ENCODE measurements around the gene BLMH.

The BLMH gene

GRCh38 chr17:30243568-30243967 lies 48.2 kb downstream of the BLMH start:
- Mint-ChIP-seq H3K9me3 (no peaks in the 10 kb centered on the region), H3K4me3 (no peak overlapping the region), H3K4me1 (peaks cover 4% of the 10 kb centered on the region), H3K36me3 (peaks cover 27% of the 10 kb centered on the region), H3K27me3 (peaks cover 28% of the 10 kb centered on the region), H3K27ac (no peak overlapping the region)
- ATAC-seq: no peak

DNA sequence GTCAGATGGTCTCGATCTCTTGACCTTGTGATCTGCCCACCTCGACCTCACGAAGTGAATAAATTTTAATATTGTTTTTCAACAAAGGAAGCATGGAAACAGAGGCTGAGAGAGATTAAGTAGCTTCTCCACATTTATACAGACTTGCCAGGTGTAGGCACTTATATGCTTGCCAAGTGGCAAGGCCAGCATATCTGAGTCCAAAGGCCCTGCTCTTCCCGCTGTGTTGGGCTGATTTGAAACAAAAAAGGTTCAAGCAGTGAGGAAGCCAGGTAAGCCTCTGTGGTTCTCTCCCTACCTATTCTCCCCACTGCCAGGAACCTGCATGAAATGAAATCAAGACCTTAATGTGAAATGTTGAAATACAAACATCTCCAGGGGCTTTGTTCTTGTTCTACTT lies 48.7 kb downstream of the BLMH start:
- no peaks in the 10 kb centered on the region for H3K9me3 Mint-ChIP-seq
- ATAC-seq: no peak
- peaks cover 33% of the 10 kb centered on the region for H3K27me3 Mint-ChIP-seq

GRCh38 chr17:30241051-30241450 lies 50.7 kb downstream of the BLMH start:
- H3K27ac Mint-ChIP-seq: no peak overlapping the region
- H3K9me3 Mint-ChIP-seq: no peaks in the 10 kb centered on the region
- ATAC-seq: no peak
- H3K27me3 Mint-ChIP-seq: peaks cover 53% of the 10 kb centered on the region
- no peak overlapping the region for H3K4me3 Mint-ChIP-seq
- H3K4me1 Mint-ChIP-seq: peaks cover 28% of the 10 kb centered on the region
- H3K36me3 Mint-ChIP-seq: peaks cover 6% of the 10 kb centered on the region

More for the DNA sequence above, 48.7 kb downstream of the BLMH start:
- Mint-ChIP-seq H3K27ac (no peak overlapping the region), H3K36me3 (peaks cover 22% of the 10 kb centered on the region), H3K4me1 (peaks cover 10% of the 10 kb centered on the region), H3K4me3 (no peak overlapping the region)

- H3K4me1 Mint-ChIP-seq: peaks cover 33% of the 10 kb centered on the region
- peaks cover 57% of the 10 kb centered on the region for H3K27me3 Mint-ChIP-seq
- H3K36me3 Mint-ChIP-seq: peaks cover 6% of the 10 kb centered on the region
- no peak for ATAC-seq
- no peak overlapping the region for H3K27ac Mint-ChIP-seq
- no peaks in the 10 kb centered on the region for H3K9me3 Mint-ChIP-seq
- H3K4me3 Mint-ChIP-seq: no peak overlapping the region
These were observed 51.6 kb downstream of the BLMH start for GRCh38 chr17:30240177-30240576.

DNA sequence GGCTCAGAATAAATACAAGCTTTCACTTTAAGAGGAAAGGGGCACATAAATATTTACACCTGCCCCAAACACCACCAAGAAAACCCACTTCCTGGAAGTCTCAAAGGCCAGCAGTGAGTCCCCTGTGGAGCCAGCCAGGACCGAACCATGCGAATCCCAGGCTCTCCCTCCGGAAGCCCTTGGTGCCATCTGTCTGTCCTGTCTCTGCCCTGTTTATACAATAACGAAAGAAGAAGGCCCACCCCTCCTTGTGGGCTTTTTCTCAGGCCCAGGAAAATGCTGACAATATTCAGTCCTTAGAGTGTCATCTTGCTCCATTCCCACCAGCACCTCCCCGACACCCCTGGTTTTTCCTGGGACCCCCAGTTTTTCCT lies 52.7 kb downstream of the BLMH start:
- peaks cover 6% of the 10 kb centered on the region for H3K36me3 Mint-ChIP-seq
- H3K4me1 Mint-ChIP-seq: peaks cover 40% of the 10 kb centered on the region
- ATAC-seq: no peak
- H3K4me3 Mint-ChIP-seq: no peak overlapping the region
- no peak overlapping the region for H3K27ac Mint-ChIP-seq
- no peaks in the 10 kb centered on the region for H3K9me3 Mint-ChIP-seq
- peaks cover 68% of the 10 kb centered on the region for H3K27me3 Mint-ChIP-seq

- H3K27ac Mint-ChIP-seq: no peak overlapping the region
- H3K4me1 Mint-ChIP-seq: peaks cover 40% of the 10 kb centered on the region
- no peak overlapping the region for H3K4me3 Mint-ChIP-seq
- H3K27me3 Mint-ChIP-seq: peaks cover 73% of the 10 kb centered on the region
- no peaks in the 10 kb centered on the region for H3K9me3 Mint-ChIP-seq
- H3K36me3 Mint-ChIP-seq: peaks cover 3% of the 10 kb centered on the region
- ATAC-seq: no peak
These were observed 53.2 kb downstream of the BLMH start for GRCh38 chr17:30238387-30239088.

DNA sequence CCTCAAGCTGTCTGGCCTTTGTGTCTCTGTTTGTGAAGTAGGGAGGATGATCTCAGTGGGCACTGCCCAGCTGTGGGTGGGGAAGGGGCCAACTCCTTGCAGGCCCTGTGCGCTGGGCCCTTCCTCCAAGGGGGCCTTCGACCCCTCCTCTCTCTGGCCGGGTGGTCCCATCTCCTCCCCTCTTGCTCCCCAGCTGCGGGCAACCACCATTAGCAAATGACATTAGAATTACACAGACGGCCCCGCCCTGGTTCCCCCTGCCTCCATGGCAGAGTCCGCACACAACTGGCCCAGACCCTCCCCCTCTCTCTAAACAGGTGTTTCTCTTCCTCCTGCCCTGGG lies 53.8 kb downstream of the BLMH start:
- H3K27ac Mint-ChIP-seq: no peak overlapping the region
- H3K4me3 Mint-ChIP-seq: no peak overlapping the region
- H3K9me3 Mint-ChIP-seq: no peaks in the 10 kb centered on the region
- peaks cover 40% of the 10 kb centered on the region for H3K4me1 Mint-ChIP-seq
- ATAC-seq: no peak
- H3K36me3 Mint-ChIP-seq: no peaks in the 10 kb centered on the region
- H3K27me3 Mint-ChIP-seq: peaks cover 79% of the 10 kb centered on the region

DNA sequence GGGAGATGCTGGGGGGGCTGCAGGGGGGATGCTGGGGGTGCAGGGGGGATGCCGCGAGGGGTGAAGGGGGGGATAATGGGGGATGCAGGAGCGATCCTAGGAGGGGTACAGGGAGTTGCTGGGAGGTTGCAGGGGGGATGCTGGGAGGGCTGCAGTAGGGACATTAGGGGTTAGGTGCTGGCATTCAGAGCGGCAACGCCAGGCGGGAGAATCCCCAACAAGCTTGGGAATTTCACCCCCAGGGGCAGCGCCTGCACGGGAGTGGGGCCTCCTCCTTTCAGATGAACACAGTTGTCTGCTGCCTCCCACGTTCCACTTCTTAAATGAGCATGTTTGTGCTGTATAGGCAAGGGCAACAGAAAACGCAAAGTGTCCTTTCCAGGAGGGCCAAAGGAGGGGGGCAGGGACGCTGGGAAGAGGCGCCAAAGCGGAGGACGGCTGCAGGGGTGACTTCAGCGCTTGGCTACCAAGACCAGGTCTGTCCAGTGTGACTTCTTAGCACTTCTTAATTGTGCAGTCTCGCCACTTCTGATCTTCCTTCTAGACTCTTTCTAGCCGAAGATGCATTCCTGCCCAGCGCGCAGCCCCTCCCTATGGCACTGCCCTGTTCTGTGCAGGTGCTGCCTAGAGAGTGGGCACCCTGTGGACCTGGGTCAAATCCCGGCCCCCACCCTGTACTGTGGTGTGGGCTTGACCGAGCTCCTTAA lies 54.3 kb downstream of the BLMH start:
- no peak for ATAC-seq
- Mint-ChIP-seq H3K27ac (no peak overlapping the region), H3K9me3 (no peaks in the 10 kb centered on the region), H3K36me3 (no peaks in the 10 kb centered on the region), H3K4me1 (peaks cover 40% of the 10 kb centered on the region), H3K4me3 (no peak overlapping the region), H3K27me3 (peaks cover 84% of the 10 kb centered on the region)

GRCh38 chr17:30236766-30237165 lies 55.0 kb downstream of the BLMH start:
- Mint-ChIP-seq H3K4me1 (peaks cover 40% of the 10 kb centered on the region), H3K27me3 (peaks cover 91% of the 10 kb centered on the region), H3K9me3 (no peaks in the 10 kb centered on the region), H3K27ac (no peak overlapping the region), H3K4me3 (peak overlapping the region; percentile 60), H3K36me3 (no peaks in the 10 kb centered on the region)
- no peak for ATAC-seq

GRCh38 chr17:30236297-30236624 lies 55.5 kb downstream of the BLMH start:
- no peak for ATAC-seq
- Mint-ChIP-seq H3K36me3 (no peaks in the 10 kb centered on the region), H3K27me3 (peaks cover 91% of the 10 kb centered on the region), H3K27ac (peak overlapping the region; percentile 52), H3K9me3 (no peaks in the 10 kb centered on the region), H3K4me1 (peaks cover 40% of the 10 kb centered on the region), H3K4me3 (peak overlapping the region; percentile 63)

- H3K27ac Mint-ChIP-seq: peak within 1 kb of the TSS; percentile 52
- peaks cover 86% of the 10 kb centered on the region for H3K27me3 Mint-ChIP-seq
- H3K4me3 Mint-ChIP-seq: peak within 1 kb of the TSS; percentile 66
- peaks cover 41% of the 10 kb centered on the region for H3K4me1 Mint-ChIP-seq
- H3K9me3 Mint-ChIP-seq: no peaks in the 10 kb centered on the region
- no peaks in the 10 kb centered on the region for H3K36me3 Mint-ChIP-seq
- ATAC-seq: peak; percentile 22
These were observed 56.1 kb downstream of the BLMH start, which contains the start of gene SLC6A4 for GRCh38 chr17:30235386-30236296. SLC6A4 (minus strand) TSS chr17:30235697; CDS start chr17:30221958, 13,739 bp downstream.

DNA sequence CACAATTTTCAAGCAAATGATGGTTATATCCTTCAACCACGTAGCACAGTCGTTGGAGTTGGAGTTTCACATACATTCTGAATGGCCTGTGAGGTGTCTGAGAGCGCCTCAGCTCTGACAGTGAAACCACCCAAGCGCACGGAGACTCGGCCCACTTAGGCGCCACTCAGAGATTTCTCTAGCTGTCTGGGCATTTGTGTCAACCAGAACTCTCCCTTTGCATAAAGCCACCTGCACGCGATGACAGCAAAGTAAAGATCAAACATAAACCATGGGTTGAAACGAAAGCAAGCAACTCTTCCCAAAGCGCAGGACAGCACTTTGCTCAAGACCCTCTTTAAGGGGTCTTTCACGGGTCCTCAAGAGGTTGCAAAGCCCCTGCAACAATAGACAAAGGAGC lies 56.8 kb downstream of the BLMH start:
- Mint-ChIP-seq H3K9me3 (no peaks in the 10 kb centered on the region), H3K4me3 (peak overlapping the region; percentile 52), H3K4me1 (peaks cover 46% of the 10 kb centered on the region), H3K27me3 (peaks cover 88% of the 10 kb centered on the region), H3K36me3 (no peaks in the 10 kb centered on the region), H3K27ac (peak overlapping the region; percentile 52)
- peak; percentile 76 for ATAC-seq

DNA sequence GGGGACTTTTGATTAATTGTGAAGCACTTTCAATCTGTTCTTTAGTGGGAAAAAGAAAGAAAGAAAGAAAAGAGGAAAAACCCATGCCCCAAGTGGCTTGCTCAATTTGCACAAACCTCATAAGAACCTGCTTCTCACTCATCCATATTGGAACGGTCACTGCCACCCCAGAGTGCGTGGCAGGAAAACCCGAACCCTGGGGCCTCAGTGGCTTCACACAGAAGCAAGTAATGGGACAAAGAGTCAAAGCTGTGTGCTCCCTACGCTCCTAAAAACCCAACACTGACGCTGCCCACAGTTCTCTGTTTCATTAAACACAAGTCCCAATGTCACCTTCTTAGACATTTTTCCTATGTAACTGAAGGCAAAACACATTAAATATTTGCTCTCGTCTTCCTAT lies 57.4 kb downstream of the BLMH start:
- no peaks in the 10 kb centered on the region for H3K9me3 Mint-ChIP-seq
- no peak overlapping the region for H3K27ac Mint-ChIP-seq
- peaks cover 46% of the 10 kb centered on the region for H3K4me1 Mint-ChIP-seq
- H3K27me3 Mint-ChIP-seq: peaks cover 87% of the 10 kb centered on the region
- no peak for ATAC-seq
- no peak overlapping the region for H3K4me3 Mint-ChIP-seq
- H3K36me3 Mint-ChIP-seq: no peaks in the 10 kb centered on the region

DNA sequence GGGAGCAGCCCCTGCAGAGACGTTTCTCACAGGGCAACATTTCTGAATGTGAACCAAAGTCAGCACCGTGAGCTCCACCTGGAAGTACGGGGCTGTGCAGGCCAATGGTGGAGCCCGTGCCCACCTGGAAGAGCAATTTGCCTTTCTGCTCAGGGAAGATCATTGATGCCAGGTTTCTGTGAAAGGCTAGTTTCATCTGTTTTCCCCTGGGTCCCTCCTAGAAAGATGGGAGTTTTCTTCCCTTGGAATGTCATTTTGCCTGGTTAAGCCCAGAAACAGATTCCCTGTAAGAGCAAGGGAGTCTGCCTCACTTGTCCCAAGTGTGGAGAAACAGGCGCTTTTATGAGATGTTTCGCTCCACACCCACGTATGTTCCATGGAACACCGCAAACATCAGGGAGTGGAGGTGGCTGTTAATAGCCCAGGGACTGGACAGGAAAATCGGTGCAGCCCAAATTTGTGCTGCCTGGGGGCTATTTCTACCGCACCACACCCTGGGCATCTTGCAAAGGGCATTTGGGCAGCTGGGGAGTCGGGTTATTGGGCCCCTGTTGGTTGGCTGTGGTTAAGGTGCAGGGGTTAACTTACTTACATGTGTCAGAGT lies 58.8 kb downstream of the BLMH start:
- no peaks in the 10 kb centered on the region for H3K36me3 Mint-ChIP-seq
- no peak overlapping the region for H3K27ac Mint-ChIP-seq
- H3K27me3 Mint-ChIP-seq: peaks cover 74% of the 10 kb centered on the region

More for the DNA sequence above, 58.8 kb downstream of the BLMH start:
- peaks cover 36% of the 10 kb centered on the region for H3K4me1 Mint-ChIP-seq
- no peak for ATAC-seq
- H3K4me3 Mint-ChIP-seq: no peak overlapping the region
- no peaks in the 10 kb centered on the region for H3K9me3 Mint-ChIP-seq
